Measurements from ENCODE around the gene GPC3.

Gene GPC3

DNA sequence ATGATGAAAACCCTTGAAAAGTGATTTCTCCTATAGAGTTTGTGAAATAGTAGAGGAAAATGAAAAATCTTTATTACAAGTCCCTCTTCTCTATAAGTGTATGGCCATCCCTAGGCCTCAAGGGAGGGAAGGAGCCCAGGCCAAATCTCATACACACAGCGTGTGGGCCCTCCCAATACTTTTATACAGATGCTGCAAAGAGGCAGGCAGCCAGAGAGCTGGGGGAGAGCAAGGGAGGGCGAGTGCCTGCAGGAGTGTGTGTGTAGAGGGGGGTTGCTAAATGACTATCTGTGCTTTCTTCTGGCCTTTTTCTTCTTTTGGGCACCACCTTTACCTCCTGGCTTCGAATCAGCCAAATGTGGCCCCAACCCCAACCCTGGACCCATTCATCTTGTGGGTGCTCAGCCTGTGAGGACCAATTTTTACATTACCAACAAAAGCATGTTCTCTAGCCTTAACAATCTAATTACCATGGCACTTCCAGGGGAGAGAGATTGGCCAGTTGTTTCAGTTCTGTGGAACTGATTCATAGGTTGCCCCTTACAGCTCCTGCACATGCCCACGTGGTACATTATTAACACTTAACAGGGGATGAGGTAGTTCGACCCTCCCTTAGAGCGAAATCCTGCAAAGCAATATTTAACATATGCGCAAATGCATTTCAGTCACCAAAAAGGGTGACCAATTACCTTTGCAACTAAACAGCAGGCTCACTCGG is 2.0 kb downstream of the GPC3 start:
- Histone ChIP-seq H2AFZ (ENCODE audit: low read length, unreplicated experiment) (no peak overlapping the region), H3K4me1 (ENCODE audit: control insufficient read depth, insufficient read depth, low read length, unreplicated experiment) (no peaks in the 10 kb centered on the region), H3K27ac (ENCODE audit: low read depth, low read length) (no peak overlapping the region), H3K36me3 (ENCODE audit: insufficient read depth, low read length) (no peaks in the 10 kb centered on the region), H3K79me2 (ENCODE audit: control insufficient read depth, insufficient read depth, low read length, unreplicated experiment) (no peaks in the 10 kb centered on the region), H3K27me3 (ENCODE audit: insufficient read depth, low read length) (peaks cover 16% of the 10 kb centered on the region), H3K4me3 (ENCODE audit: low read depth, low read length) (no peak overlapping the region)

DNA sequence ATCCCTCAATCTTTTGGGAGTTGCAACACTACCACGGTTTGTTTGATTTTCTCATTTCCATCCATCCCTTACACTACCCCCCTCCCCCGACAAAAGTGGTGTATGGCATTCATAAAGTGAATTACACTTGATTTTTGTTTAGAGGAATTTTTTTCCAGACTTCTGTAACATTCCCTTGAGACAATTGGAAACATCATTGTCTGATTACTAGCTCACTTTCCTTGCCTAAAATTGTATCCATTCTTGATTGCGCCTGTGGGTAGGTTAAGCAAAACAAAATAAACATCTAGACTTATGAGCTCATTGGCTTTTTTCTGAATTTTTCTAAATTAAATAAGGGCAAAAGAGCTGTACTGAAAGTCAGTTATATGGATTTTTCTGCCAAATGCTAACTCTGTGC is 3.5 kb downstream of the GPC3 start:
- no peak overlapping the region for H3K27ac ChIP-seq (ENCODE audit: low read depth, low read length)
- no peak overlapping the region for H2AFZ ChIP-seq (ENCODE audit: low read length, unreplicated experiment)
- H3K4me1 ChIP-seq (ENCODE audit: control insufficient read depth, insufficient read depth, low read length, unreplicated experiment): no peaks in the 10 kb centered on the region
- peaks cover 16% of the 10 kb centered on the region for H3K27me3 ChIP-seq (ENCODE audit: insufficient read depth, low read length)
- H3K36me3 ChIP-seq (ENCODE audit: insufficient read depth, low read length): no peaks in the 10 kb centered on the region
- no peaks in the 10 kb centered on the region for H3K79me2 ChIP-seq (ENCODE audit: control insufficient read depth, insufficient read depth, low read length, unreplicated experiment)
- H3K4me3 ChIP-seq (ENCODE audit: low read depth, low read length): no peak overlapping the region

DNA sequence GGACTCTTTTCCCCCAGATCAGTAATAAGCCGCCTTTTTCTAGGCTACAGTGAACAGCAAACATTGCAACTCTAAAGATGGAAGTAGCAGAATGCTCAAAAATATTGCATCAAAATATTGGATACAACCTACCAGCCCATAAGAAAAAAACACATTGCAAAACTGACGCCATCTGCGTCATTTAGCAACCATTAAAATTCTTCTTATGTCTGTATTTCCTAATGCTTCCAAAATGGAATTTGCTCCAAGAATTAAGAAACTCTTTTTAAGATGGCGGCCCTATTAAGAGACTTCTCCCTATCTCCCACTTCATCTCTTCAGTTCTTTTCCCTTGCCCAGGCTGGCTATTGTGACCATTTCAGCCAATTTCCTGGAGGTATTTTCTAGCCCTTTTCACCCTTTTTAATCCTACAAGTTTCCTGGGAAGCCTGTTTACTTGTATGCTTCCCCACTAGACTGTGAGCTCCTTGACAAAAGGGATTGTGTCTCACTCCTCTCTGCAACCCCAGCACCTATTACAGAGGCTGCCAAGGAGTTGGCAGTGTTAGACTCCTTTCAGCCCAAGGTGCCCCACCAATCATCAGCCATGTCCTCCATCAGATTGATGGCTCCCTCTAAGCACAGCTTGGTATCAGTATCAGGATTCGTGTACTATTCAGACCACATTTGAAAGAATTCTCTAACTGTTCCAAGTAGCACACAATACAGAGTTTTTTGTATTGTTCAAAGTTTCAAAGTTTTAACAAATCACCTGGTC is 4.4 kb downstream of the GPC3 start:
- no peaks in the 10 kb centered on the region for H3K4me1 ChIP-seq (ENCODE audit: control insufficient read depth, insufficient read depth, low read length, unreplicated experiment)
- no peaks in the 10 kb centered on the region for H3K79me2 ChIP-seq (ENCODE audit: control insufficient read depth, insufficient read depth, low read length, unreplicated experiment)
- H3K4me3 ChIP-seq (ENCODE audit: low read depth, low read length): no peak overlapping the region
- peaks cover 16% of the 10 kb centered on the region for H3K27me3 ChIP-seq (ENCODE audit: insufficient read depth, low read length)
- no peak overlapping the region for H2AFZ ChIP-seq (ENCODE audit: low read length, unreplicated experiment)
- H3K27ac ChIP-seq (ENCODE audit: low read depth, low read length): no peak overlapping the region
- no peaks in the 10 kb centered on the region for H3K36me3 ChIP-seq (ENCODE audit: insufficient read depth, low read length)

DNA sequence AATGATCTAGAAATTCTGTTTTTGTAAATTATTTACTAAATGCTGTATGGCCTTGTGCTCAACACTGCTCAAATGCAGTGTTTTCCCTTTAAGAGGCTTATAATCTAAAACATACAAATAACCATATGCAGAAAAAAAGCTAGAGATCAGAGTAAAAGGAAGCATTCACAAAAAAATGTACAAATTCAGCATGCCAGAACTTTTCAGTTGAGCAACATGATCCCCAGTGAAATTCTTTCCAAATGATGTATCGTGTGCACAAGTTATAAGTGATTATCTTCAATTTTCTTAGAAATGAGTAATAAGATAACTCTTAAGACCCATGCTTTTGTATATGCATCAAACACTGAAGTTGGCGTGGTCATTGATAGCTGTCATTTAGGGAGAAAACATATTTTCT is 5.0 kb downstream of the GPC3 start:
- Histone ChIP-seq H3K27me3 (ENCODE audit: insufficient read depth, low read length) (peaks cover 16% of the 10 kb centered on the region), H3K4me3 (ENCODE audit: low read depth, low read length) (no peak overlapping the region), H2AFZ (ENCODE audit: low read length, unreplicated experiment) (no peak overlapping the region), H3K4me1 (ENCODE audit: control insufficient read depth, insufficient read depth, low read length, unreplicated experiment) (no peaks in the 10 kb centered on the region), H3K79me2 (ENCODE audit: control insufficient read depth, insufficient read depth, low read length, unreplicated experiment) (no peaks in the 10 kb centered on the region), H3K27ac (ENCODE audit: low read depth, low read length) (no peak overlapping the region), H3K36me3 (ENCODE audit: insufficient read depth, low read length) (no peaks in the 10 kb centered on the region)

DNA sequence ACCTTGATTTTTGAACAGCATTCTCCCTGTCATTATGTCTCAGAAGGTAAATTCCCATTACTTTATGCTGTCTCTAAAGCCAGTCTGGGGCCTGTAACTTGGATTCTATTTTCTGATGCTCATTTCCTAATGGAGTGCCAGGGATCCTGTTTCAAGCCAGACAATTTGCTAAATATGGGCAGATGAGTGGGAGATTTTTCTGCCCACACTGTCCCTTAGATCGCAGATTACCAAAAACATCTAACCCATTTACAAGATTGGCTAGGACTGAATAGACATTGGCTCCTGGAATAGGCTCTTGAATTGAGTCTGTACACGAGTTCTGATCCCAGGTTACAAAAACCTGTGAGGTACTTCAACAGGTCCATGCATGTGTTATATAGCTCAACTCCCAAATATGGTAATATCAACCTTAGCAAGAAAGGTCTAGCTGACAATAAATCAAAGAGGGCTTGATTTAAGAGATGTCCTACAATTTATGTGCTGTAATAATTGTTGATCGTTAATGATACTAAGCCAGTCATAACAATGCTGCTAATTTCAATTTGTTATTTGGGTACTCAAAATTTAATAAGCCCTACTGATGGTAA is 5.7 kb downstream of the GPC3 start:
- Histone ChIP-seq H3K4me1 (ENCODE audit: control insufficient read depth, insufficient read depth, low read length, unreplicated experiment) (no peaks in the 10 kb centered on the region), H3K27ac (ENCODE audit: low read depth, low read length) (no peak overlapping the region), H3K4me3 (ENCODE audit: low read depth, low read length) (no peak overlapping the region), H3K27me3 (ENCODE audit: insufficient read depth, low read length) (peaks cover 10% of the 10 kb centered on the region), H3K36me3 (ENCODE audit: insufficient read depth, low read length) (no peaks in the 10 kb centered on the region), H3K79me2 (ENCODE audit: control insufficient read depth, insufficient read depth, low read length, unreplicated experiment) (no peaks in the 10 kb centered on the region), H2AFZ (ENCODE audit: low read length, unreplicated experiment) (no peak overlapping the region)

DNA sequence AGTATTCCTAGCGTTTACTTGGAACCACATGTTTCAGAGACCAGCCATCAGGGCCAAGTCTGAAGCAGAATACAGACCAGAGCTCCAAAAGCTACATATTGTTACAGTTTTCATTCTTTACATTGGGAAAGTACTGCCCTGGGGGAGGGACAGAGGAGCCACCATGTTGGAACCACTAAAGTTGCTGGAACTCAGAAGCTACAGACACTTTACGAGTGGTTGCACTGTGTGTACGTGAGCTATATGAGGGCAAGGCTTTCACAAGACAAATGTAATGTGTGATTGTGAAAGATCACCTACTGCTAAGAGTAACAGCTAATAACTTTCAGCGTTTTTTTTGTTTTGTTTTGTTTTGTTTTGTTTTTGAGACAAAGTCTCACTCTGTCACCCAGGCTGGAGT is 11.7 kb downstream of the GPC3 start:
- H3K27me3 ChIP-seq (ENCODE audit: insufficient read depth, low read length): no peaks in the 10 kb centered on the region
- H3K4me1 ChIP-seq (ENCODE audit: control insufficient read depth, insufficient read depth, low read length, unreplicated experiment): no peaks in the 10 kb centered on the region
- H3K4me3 ChIP-seq (ENCODE audit: low read depth, low read length): no peak overlapping the region
- H3K27ac ChIP-seq (ENCODE audit: low read depth, low read length): no peak overlapping the region
- H2AFZ ChIP-seq (ENCODE audit: low read length, unreplicated experiment): no peak overlapping the region
- H3K36me3 ChIP-seq (ENCODE audit: insufficient read depth, low read length): no peaks in the 10 kb centered on the region
- no peaks in the 10 kb centered on the region for H3K79me2 ChIP-seq (ENCODE audit: control insufficient read depth, insufficient read depth, low read length, unreplicated experiment)

DNA sequence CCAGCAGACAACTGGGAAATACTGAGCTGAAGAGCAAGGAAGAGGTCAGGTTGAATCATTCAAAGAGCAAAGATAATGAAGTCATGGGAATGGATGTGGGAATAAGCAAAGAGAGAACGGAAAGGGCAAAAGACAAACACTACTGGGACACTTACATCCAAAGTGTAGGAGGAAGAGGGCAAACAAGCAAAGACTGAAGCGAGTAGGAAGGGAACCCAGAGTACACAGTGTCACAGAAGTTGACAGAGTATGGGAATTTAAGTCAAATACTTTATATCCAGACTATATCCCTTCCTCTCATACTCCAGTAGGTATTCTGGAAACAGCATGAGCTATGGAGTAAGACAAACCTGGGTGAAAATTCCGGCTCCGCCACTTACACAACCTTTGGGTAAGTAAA is 12.5 kb downstream of the GPC3 start:
- Histone ChIP-seq H3K4me3 (ENCODE audit: low read depth, low read length) (no peak overlapping the region), H2AFZ (ENCODE audit: low read length, unreplicated experiment) (no peak overlapping the region), H3K27ac (ENCODE audit: low read depth, low read length) (no peak overlapping the region), H3K27me3 (ENCODE audit: insufficient read depth, low read length) (no peaks in the 10 kb centered on the region), H3K4me1 (ENCODE audit: control insufficient read depth, insufficient read depth, low read length, unreplicated experiment) (no peaks in the 10 kb centered on the region), H3K36me3 (ENCODE audit: insufficient read depth, low read length) (no peaks in the 10 kb centered on the region), H3K79me2 (ENCODE audit: control insufficient read depth, insufficient read depth, low read length, unreplicated experiment) (no peaks in the 10 kb centered on the region)

DNA sequence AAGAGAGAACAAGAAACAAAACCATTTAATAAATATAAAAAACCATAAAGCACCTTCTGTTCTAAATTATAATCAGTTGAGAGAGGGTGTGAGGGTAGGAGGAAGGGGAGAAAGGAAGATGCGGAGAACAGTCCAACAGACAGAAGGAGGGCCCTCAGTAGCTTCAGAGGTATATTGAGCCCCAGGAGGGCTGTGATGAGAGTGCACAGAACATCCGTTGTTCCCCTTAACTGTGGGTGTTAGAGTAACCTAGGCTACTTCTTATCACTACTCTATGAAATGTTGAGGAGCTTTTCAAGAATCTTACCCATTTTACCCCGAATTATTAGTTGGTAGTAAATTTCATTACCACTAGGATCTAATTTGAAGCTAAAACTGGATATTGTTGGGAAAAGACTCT is 13.8 kb downstream of the GPC3 start:
- no peaks in the 10 kb centered on the region for H3K4me1 ChIP-seq (ENCODE audit: control insufficient read depth, insufficient read depth, low read length, unreplicated experiment)
- H3K4me3 ChIP-seq (ENCODE audit: low read depth, low read length): no peak overlapping the region
- H3K79me2 ChIP-seq (ENCODE audit: control insufficient read depth, insufficient read depth, low read length, unreplicated experiment): no peaks in the 10 kb centered on the region
- no peak overlapping the region for H3K27ac ChIP-seq (ENCODE audit: low read depth, low read length)
- H3K27me3 ChIP-seq (ENCODE audit: insufficient read depth, low read length): no peaks in the 10 kb centered on the region
- no peak overlapping the region for H2AFZ ChIP-seq (ENCODE audit: low read length, unreplicated experiment)
- H3K36me3 ChIP-seq (ENCODE audit: insufficient read depth, low read length): no peaks in the 10 kb centered on the region

DNA sequence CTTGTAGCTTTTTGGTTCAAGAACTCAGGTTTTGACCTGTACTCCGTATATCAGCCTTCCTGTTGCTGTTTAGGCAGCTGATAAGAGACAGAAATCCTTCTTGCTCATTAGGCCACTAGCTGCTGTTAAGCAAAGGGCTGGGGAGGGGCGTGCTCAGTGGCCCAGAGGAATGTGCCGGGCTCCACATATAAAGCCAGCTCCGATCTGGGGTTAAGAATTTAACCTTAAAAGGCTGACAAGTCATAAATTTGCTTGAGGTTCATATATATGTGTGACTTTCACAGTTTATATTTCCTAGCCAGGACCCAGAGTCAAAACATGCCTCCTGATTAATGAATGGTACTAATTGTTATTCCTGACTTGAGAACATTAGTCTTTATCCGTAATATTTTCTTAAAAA is 15.3 kb downstream of the GPC3 start:
- Histone ChIP-seq H3K36me3 (ENCODE audit: insufficient read depth, low read length) (no peaks in the 10 kb centered on the region), H3K4me1 (ENCODE audit: control insufficient read depth, insufficient read depth, low read length, unreplicated experiment) (no peaks in the 10 kb centered on the region), H3K79me2 (ENCODE audit: control insufficient read depth, insufficient read depth, low read length, unreplicated experiment) (no peaks in the 10 kb centered on the region), H3K27ac (ENCODE audit: low read depth, low read length) (no peak overlapping the region), H3K4me3 (ENCODE audit: low read depth, low read length) (no peak overlapping the region), H2AFZ (ENCODE audit: low read length, unreplicated experiment) (no peak overlapping the region), H3K27me3 (ENCODE audit: insufficient read depth, low read length) (no peaks in the 10 kb centered on the region)

DNA sequence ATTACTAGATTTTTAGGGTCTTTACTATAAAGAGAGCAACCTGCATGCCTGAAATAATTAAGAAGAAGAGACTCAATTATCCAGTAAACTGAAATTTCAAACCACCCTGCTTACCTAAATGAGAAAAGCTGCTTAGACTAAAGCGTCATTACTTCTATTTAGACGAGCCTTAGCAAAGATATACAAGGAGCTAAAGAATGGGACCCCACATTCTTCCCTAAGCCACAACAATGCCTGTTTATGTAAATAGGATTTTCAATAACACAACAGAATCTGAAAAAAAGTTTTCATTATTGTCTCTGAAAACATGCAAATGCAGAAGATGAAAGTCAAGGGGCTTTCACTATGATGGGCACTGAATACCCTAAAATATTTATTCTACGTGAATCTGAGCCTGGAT is 16.2 kb downstream of the GPC3 start:
- no peak overlapping the region for H3K4me3 ChIP-seq (ENCODE audit: low read depth, low read length)
- no peaks in the 10 kb centered on the region for H3K36me3 ChIP-seq (ENCODE audit: insufficient read depth, low read length)
- no peaks in the 10 kb centered on the region for H3K79me2 ChIP-seq (ENCODE audit: control insufficient read depth, insufficient read depth, low read length, unreplicated experiment)
- no peaks in the 10 kb centered on the region for H3K27me3 ChIP-seq (ENCODE audit: insufficient read depth, low read length)
- H2AFZ ChIP-seq (ENCODE audit: low read length, unreplicated experiment): no peak overlapping the region
- no peak overlapping the region for H3K27ac ChIP-seq (ENCODE audit: low read depth, low read length)
- no peaks in the 10 kb centered on the region for H3K4me1 ChIP-seq (ENCODE audit: control insufficient read depth, insufficient read depth, low read length, unreplicated experiment)

DNA sequence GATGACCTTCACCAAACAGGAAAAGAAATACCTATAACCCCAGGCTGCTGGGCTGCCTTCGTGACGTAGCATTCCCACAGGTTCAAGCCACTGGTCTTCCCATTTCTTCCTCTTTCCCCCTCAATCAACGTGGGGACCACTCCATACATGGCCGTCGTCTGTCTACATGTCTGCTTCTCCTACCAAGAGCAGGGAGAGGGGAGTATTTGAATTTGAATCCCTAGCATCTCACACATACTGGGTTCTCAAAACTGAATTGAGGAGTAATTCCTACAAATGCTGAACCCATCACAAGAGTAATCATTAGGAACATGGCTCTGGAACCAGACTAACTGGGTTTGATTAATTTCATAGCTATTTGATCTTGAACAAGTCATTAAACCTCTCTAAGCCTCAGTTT is 17.3 kb downstream of the GPC3 start:
- Histone ChIP-seq H3K36me3 (ENCODE audit: insufficient read depth, low read length) (no peaks in the 10 kb centered on the region), H2AFZ (ENCODE audit: low read length, unreplicated experiment) (no peak overlapping the region), H3K27me3 (ENCODE audit: insufficient read depth, low read length) (no peaks in the 10 kb centered on the region), H3K27ac (ENCODE audit: low read depth, low read length) (no peak overlapping the region), H3K4me1 (ENCODE audit: control insufficient read depth, insufficient read depth, low read length, unreplicated experiment) (no peaks in the 10 kb centered on the region), H3K4me3 (ENCODE audit: low read depth, low read length) (no peak overlapping the region), H3K79me2 (ENCODE audit: control insufficient read depth, insufficient read depth, low read length, unreplicated experiment) (no peaks in the 10 kb centered on the region)

Data from ACC112 (cell line).